OCI-LY7 (cell line): Measurements from ENCODE around the gene IFT43. TPM values are rescaled to one million over a fixed set of nuclear protein-coding genes. Genes with fewer than 3 reads are reported as not detected.
A peak's percentile ranks its signal among the peaks of the same experiment; 100 is the strongest.

ENCODE experiments used
- BruUV-seq: library from RNA; stranded (reverse); fragments of 400-500 nt; replicated peaks from 2 replicates; lab custom pipeline; 2021; lab: Mats Ljungman, UMichigan
- CTCF ChIA-PET: fragments of 300-600 bp; sonication (Branson Sonifier 250); formaldehyde crosslinking; loops from one replicate; lab custom pipeline; 2022; ENCODE audit warnings: antibody characterized with exemption; ENCODE audit not compliant: unreplicated experiment; lab: Charles Lee
- POLR2A ChIA-PET: fragments of 300-600 bp; sonication (Branson Sonifier 250); formaldehyde crosslinking; loops from one replicate; lab custom pipeline; 2022; ENCODE audit warnings: antibody characterized with exemption; lab: Charles Lee
- DNase-seq: peaks from one replicate; pipeline ENCODE4 v3.0.0-alpha.2; 2015; ENCODE audit warnings: low spot score
- H2AFZ ChIP-seq: fragments of 200-600 bp; sonication (generic), shearing (Covaris generic); 2 replicates; pipeline ENCODE4 v1.6.1; 2014; ENCODE audit warnings: mild to moderate bottlenecking, antibody characterized with exemption, low read length, moderate library complexity
- H3K27ac ChIP-seq: fragments of 200-600 bp; sonication (generic); 2 replicates; pipeline ENCODE4 v1.5.1; 2014; ENCODE audit warnings: mixed run types, low read depth, mild to moderate bottlenecking, moderate library complexity, low read length, inconsistent platforms; ENCODE audit not compliant: poor library complexity, severe bottlenecking
- H3K36me3 ChIP-seq: fragments of 200-600 bp; sonication (generic); 2 replicates; pipeline ENCODE4 v1.6.1; 2014; ENCODE audit warnings: mild to moderate bottlenecking, antibody characterized with exemption, low read length, moderate library complexity, mixed read lengths; ENCODE audit not compliant: insufficient read depth
- H3K4me1 ChIP-seq: fragments of 200-600 bp; sonication (generic); 2 replicates; pipeline ENCODE4 v1.5.1; 2014; ENCODE audit warnings: mild to moderate bottlenecking, low read length; ENCODE audit not compliant: insufficient read depth, poor library complexity, severe bottlenecking
- H3K4me2 ChIP-seq: fragments of 200-600 bp; sonication (generic); 2 replicates; pipeline ENCODE4 v1.6.1; 2014; ENCODE audit warnings: mild to moderate bottlenecking, low read length
- H3K4me3 ChIP-seq: fragments of 200-600 bp; sonication (generic); 2 replicates; pipeline ENCODE4 v1.5.1; 2014; ENCODE audit warnings: mild to moderate bottlenecking, low read depth, low read length; ENCODE audit not compliant: poor library complexity, severe bottlenecking
- H3K79me2 ChIP-seq: fragments of 200-600 bp; sonication (generic); 2 replicates; pipeline ENCODE4 v1.6.1; 2016; ENCODE audit warnings: low read depth, mild to moderate bottlenecking, low read length, moderate library complexity, mixed read lengths; ENCODE audit not compliant: insufficient read depth
- H3K9me2 ChIP-seq: fragments of 200-600 bp; sonication (generic); 2 replicates; pipeline ENCODE4 v1.6.1; 2016; ENCODE audit warnings: mild to moderate bottlenecking, low read length, mixed read lengths; ENCODE audit not compliant: insufficient read depth
- H3K9me3 ChIP-seq: fragments of 200-600 bp; sonication (generic); 2 replicates; pipeline ENCODE4 v1.6.1; 2014; ENCODE audit warnings: mild to moderate bottlenecking, mixed run types, low read length, mixed read lengths
- H4K20me1 ChIP-seq: fragments of 200-600 bp; sonication (generic); 2 replicates; pipeline ENCODE4 v1.6.1; 2014; ENCODE audit warnings: mild to moderate bottlenecking, antibody characterized with exemption, low read length, moderate library complexity, mixed read lengths; ENCODE audit not compliant: insufficient read depth
- EZH2phosphoT487 ChIP-seq: fragments of 200-600 bp; sonication (generic); IDR thresholded peaks from 2 replicates; pipeline ENCODE4 v1.6.1; 2018; ENCODE audit warnings: low read depth, borderline replicate concordance, mild to moderate bottlenecking, mixed run types, antibody characterized with exemption, low read length, moderate library complexity, mixed read lengths
- intact Hi-C: fragments of 100-400 bp; cut with micrococcal nuclease; formaldehyde crosslinking; loops from one replicate; pipeline ENCODE4 v1.10.0; 2022; ENCODE audit not compliant: unreplicated experiment
- total RNA-seq, 2 experiments: library from RNA; depleted of rRNA in 1 of 2; stranded (reverse); fragments of >200 nt in 1 of 2; shearing (Covaris generic) in 1 of 2; gene quantifications; 2 replicates each; pipeline ENCODE4 v1.2.3, GENCODE V29; 2014 to 2022
- TF ChIP-seq, protein P1 (sequence below): fragments of 200-600 bp; sonication (generic); conservative IDR thresholded peaks from 2 replicates; pipeline ENCODE4 v1.5.1; 2014; ENCODE audit warnings: mild to moderate bottlenecking, antibody characterized with exemption, low read length, moderate library complexity, mixed read lengths

Gene IFT43
- total RNA-seq, 2 experiments from 2014 or later, result 9.3 to 13.6 TPM

- ChIA-PET CTCF (interaction anchor here (1.4 kb wide), 1 partner anchor 15 kb away, joined by 6 read pairs; no protein-coding TSS in a partner anchor), POLR2A (interaction anchor here (0.9 to 1.7 kb wide), 2 partner anchors 12 to 33 kb away, joined by 3 to 4 read pairs; no protein-coding TSS in a partner anchor)
- Histone ChIP-seq H3K4me1 (peaks cover 32% of the 10 kb centered on the region), H3K27ac (peak overlapping the region; percentile 85), H3K79me2 (no peaks in the 10 kb centered on the region), H3K9me3 (no peaks in the 10 kb centered on the region), H3K36me3 (no peaks in the 10 kb centered on the region; the same call in 1 of the 2 replicates), H2AFZ (no peak overlapping the region), H4K20me1 (no peaks in the 10 kb centered on the region), H3K9me2 (no peaks in the 10 kb centered on the region), H3K4me3 (no peak overlapping the region), H3K4me2 (no peak overlapping the region)
- no TSS peak for BruUV-seq
- intact Hi-C loops, result loop anchor here (2.0 kb wide), 1 partner anchor 17 kb away; no protein-coding TSS in a partner anchor
- TF ChIP-seq, protein P1, sequence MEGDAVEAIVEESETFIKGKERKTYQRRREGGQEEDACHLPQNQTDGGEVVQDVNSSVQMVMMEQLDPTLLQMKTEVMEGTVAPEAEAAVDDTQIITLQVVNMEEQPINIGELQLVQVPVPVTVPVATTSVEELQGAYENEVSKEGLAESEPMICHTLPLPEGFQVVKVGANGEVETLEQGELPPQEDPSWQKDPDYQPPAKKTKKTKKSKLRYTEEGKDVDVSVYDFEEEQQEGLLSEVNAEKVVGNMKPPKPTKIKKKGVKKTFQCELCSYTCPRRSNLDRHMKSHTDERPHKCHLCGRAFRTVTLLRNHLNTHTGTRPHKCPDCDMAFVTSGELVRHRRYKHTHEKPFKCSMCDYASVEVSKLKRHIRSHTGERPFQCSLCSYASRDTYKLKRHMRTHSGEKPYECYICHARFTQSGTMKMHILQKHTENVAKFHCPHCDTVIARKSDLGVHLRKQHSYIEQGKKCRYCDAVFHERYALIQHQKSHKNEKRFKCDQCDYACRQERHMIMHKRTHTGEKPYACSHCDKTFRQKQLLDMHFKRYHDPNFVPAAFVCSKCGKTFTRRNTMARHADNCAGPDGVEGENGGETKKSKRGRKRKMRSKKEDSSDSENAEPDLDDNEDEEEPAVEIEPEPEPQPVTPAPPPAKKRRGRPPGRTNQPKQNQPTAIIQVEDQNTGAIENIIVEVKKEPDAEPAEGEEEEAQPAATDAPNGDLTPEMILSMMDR, result no peak
- TF ChIP-seq EZH2phosphoT487, result no peak
- DNase-seq, result no peak
These were observed 23.9 kb upstream of the IFT43 start for GRCh38 chr14:75961662-75962061.

DNA sequence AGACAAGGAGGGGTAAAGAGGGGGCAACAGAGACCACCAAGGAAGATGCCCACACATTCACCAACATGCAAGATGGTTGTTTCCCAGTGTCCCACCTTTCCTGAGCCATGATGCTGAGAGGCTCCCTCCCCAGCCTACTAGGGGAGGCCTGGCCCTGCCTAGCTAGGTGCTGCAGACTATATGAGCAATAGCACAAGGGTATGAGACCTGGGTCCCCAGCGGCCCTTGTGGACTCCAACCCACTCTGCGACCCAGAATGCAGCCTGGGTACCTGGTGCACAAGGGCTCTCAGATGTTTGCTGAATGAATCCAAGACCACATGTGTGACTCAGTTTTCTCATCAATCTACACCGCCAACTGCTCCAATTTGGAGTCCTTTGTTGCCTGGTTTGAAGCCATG is 17.7 kb upstream of the IFT43 start:
- Histone ChIP-seq H2AFZ (no peak overlapping the region), H3K4me1 (peaks cover 8% of the 10 kb centered on the region), H3K9me3 (no peaks in the 10 kb centered on the region), H3K9me2 (no peaks in the 10 kb centered on the region), H3K27ac (no peak overlapping the region), H3K79me2 (no peaks in the 10 kb centered on the region), H4K20me1 (no peaks in the 10 kb centered on the region), H3K4me3 (no peak overlapping the region), H3K4me2 (no peak overlapping the region), H3K36me3 (no peaks in the 10 kb centered on the region)
- ChIA-PET CTCF (no interaction called here), POLR2A (no interaction called here)
- TF ChIP-seq EZH2phosphoT487, result no peak
- TF ChIP-seq, protein P1, result no peak
- intact Hi-C loops, result no loop called here
- no TSS peak for BruUV-seq
- DNase-seq, result no peak

GRCh38 chr14:75968456-75968855 is 17.1 kb upstream of the IFT43 start:
- DNase-seq, result no peak
- ChIA-PET CTCF (no interaction called here), POLR2A (no interaction called here)
- no peak for TF ChIP-seq EZH2phosphoT487
- TF ChIP-seq, protein P1, result no peak
- Histone ChIP-seq H3K36me3 (no peaks in the 10 kb centered on the region), H3K4me2 (no peak overlapping the region), H3K9me3 (no peaks in the 10 kb centered on the region), H4K20me1 (no peaks in the 10 kb centered on the region), H3K79me2 (no peaks in the 10 kb centered on the region), H3K4me3 (no peak overlapping the region), H3K9me2 (no peaks in the 10 kb centered on the region), H3K4me1 (peaks cover 10% of the 10 kb centered on the region), H2AFZ (no peak overlapping the region), H3K27ac (no peak overlapping the region)
- no TSS peak for BruUV-seq
- intact Hi-C loops, result no loop called here
